Colon (tissue), 2 donors: ENCODE data around the gene CDKN2B-AS1.

Source experiments
- FAIRE-seq: peaks from 2 replicates; lab custom pipeline; 2012; peaks lifted over from hg19 to GRCh38; lab: Jason Lieb, UNC
- donor health status: control.
- donor health status: control.

CDKN2B-AS1 gene

GRCh38 chr9:21982861-21983560 is 11.6 kb upstream of the CDKN2B-AS1 start:
- no peak for FAIRE-seq

GRCh38 chr9:21983561-21983935 is 11.0 kb upstream of the CDKN2B-AS1 start:
- no peak for FAIRE-seq

- no peak for FAIRE-seq
Observed at GRCh38 chr9:21984101-21984500, 10.5 kb upstream of the CDKN2B-AS1 start.

- FAIRE-seq, result no peak
Observed at GRCh38 chr9:21985964-21986667, 8.5 kb upstream of the CDKN2B-AS1 start.

GRCh38 chr9:21988056-21988990 is 6.3 kb upstream of the CDKN2B-AS1 start:
- FAIRE-seq, result peak; percentile 28

- FAIRE-seq, result no peak
Observed at GRCh38 chr9:21989440-21990189, 5.0 kb upstream of the CDKN2B-AS1 start.

- no peak for FAIRE-seq
Observed at GRCh38 chr9:21991072-21991959, 3.3 kb upstream of the CDKN2B-AS1 start.

GRCh38 chr9:21993007-21993406 is 1.6 kb upstream of the CDKN2B-AS1 start:
- no peak for FAIRE-seq

- no peak for FAIRE-seq
Observed at GRCh38 chr9:21993893-21994555, 567 bp upstream of the CDKN2B-AS1 start, which contains the start of gene CDKN2A. Gene CDKN2A, minus strand, starts transcription at chr9:21994392.

GRCh38 chr9:21995006-21995665 is 545 bp downstream of the CDKN2B-AS1 start:
- no peak for FAIRE-seq

GRCh38 chr9:21995666-21996398 is 1.2 kb downstream of the CDKN2B-AS1 start:
- FAIRE-seq, result no peak

- no peak for FAIRE-seq
Observed at GRCh38 chr9:21996438-21996837, 1.8 kb downstream of the CDKN2B-AS1 start.

GRCh38 chr9:21996858-21997257 is 2.3 kb downstream of the CDKN2B-AS1 start:
- no peak for FAIRE-seq

- FAIRE-seq, result no peak
Observed at GRCh38 chr9:21997480-21997879, 2.9 kb downstream of the CDKN2B-AS1 start.

GRCh38 chr9:21998026-21998425 is 3.4 kb downstream of the CDKN2B-AS1 start:
- FAIRE-seq, result no peak

GRCh38 chr9:22002038-22002437 is 7.4 kb downstream of the CDKN2B-AS1 start:
- FAIRE-seq, result no peak

- FAIRE-seq, result no peak
Observed at GRCh38 chr9:22005021-22005701, 10.6 kb downstream of the CDKN2B-AS1 start.
